ENCODE measurements around the gene DUSP28.

DNA sequence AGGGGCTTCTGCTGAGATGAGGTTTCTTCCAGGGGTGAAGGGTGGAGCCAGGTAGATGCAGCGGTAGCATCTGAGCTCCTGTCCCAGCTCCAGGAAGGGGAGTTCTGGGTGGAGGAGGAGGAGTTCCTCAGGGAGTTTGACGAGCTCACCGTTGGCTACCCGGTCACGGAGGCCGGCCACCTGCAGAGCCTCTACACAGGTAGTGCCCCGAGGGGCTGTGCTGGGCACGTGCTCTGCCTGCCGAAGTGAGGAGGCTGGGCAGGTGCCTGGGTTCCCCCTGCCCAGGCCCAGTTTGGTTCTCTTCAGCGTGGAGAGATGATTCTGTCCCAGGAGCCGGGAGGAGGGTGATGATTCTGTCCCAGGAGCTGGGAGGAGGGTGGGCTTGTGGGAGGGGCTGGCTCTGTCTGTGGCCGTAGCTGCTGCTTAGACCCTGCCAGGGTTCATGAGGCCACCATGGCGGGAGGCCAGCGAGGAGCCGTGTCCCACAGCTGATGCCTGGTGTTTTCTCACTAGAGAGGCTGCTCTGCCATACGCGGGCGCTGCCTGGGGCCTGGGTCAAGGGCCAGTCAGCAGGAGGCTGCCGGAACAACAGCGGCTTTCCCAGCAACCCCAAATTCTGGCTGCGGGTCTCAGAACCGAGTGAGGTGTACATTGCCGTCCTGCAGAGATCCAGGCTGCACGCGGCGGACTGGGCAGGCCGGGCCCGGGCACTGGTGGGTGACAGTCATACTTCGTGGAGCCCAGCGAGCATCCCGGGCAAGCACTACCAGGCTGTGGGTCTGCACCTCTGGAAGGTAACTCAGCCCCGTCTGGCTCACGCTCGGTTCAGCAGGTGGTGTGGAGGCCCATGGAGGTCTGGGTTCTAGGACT, 34.6 kb downstream of the DUSP28 start:
- TF ChIP-seq CTCF (IDR thresholded peaks at IDR 0.05; ENCODE audit: low read depth, low read length) (no peak), EZH2phosphoT487 (IDR thresholded peaks at IDR 0.05; ENCODE audit: low read depth) (no peak)

Measured in OCI-LY3 (cell line).